ENCODE data around the gene RANBP17. TPM values are rescaled to one million over a fixed set of nuclear protein-coding genes. Genes with fewer than 3 reads are reported as not detected.

RANBP17 gene
- total and polyA plus RNA-seq, 2 of the 4 experiments (the other 2 are of a cell fraction): 8.2 to 29.0 TPM

GRCh38 chr5:170846846-170847245 lies 15.0 kb upstream of the RANBP17 start:
- H3K27me3 ChIP-seq (ENCODE audit: control insufficient read depth, insufficient read depth, low read length): no peaks in the 10 kb centered on the region
- H3K23ac ChIP-seq (ENCODE audit: low read depth, low read length): no peak overlapping the region
- H3K4me2 ChIP-seq (ENCODE audit: low read depth, low read length): no peak overlapping the region
- H3K79me1 ChIP-seq (ENCODE audit: low read depth in 1 of 2, low read length in 2 of 2): no peaks in the 10 kb centered on the region
- in situ Hi-C loops (cut with MboI; ENCODE audit: low sequenced_read_pairs) (no loop called here), intact Hi-C loops (cut with micrococcal nuclease) (no loop called here), dilution Hi-C loops (cut with HindIII; ENCODE audit: low sequenced_read_pairs, unreplicated experiment) (no loop called here)
- no peak overlapping the region for H3K4me3 ChIP-seq (ENCODE audit: insufficient read depth, low read depth, low read length)
- peaks cover 2% of the 10 kb centered on the region; the same call in 1 of the 2 replicates for H3K4me1 ChIP-seq (ENCODE audit: control insufficient read depth, insufficient read depth, low read length)
- no peak for DNase-seq
- no peak overlapping the region for H3K9ac ChIP-seq (ENCODE audit: low read depth, low read length)
- no peak overlapping the region for H3K56ac ChIP-seq (ENCODE audit: extremely low read depth, insufficient read depth, low read length)
- no peak overlapping the region for H2BK5ac ChIP-seq (ENCODE audit: low read depth, low read length, poor library complexity, severe bottlenecking)
- no peak overlapping the region for H2AK5ac ChIP-seq (ENCODE audit: low read depth, low read length)
- POLR2A ChIA-PET (ENCODE audit: unreplicated experiment): no interaction called here
- H2BK20ac ChIP-seq (ENCODE audit: low read depth, low read length): no peak overlapping the region
- H3K9me1 ChIP-seq (ENCODE audit: insufficient read depth, low read length): peaks cover 2% of the 10 kb centered on the region; the same call in 1 of the 2 replicates
- H4K5ac ChIP-seq (ENCODE audit: low read depth, low read length): no peak overlapping the region
- no peak for TF ChIP-seq CHD1 (IDR thresholded peaks at IDR 0.05; ENCODE audit: low read depth, low read length)
- no TSS peak for BruUV-seq (replicated peaks)
- H4K20me1 ChIP-seq (ENCODE audit: insufficient read depth, low read length): no peaks in the 10 kb centered on the region
- no peak overlapping the region for H3K18ac ChIP-seq (ENCODE audit: low read depth, low read length)
- ATAC-seq (ENCODE audit: low read depth): no peak
- no peak overlapping the region for H2AK9ac ChIP-seq (replicated peaks; ENCODE audit: low read depth, low read length, poor library complexity)
- H4K8ac ChIP-seq (ENCODE audit: low read depth in 2 of 2, low read length in 2 of 2): no peak overlapping the region
- no peaks in the 10 kb centered on the region for H3K36me3 ChIP-seq (ENCODE audit: control insufficient read depth, insufficient read depth, low read length)
- H3K9me3 ChIP-seq (ENCODE audit: control insufficient read depth, insufficient read depth, low read length): no peaks in the 10 kb centered on the region
- no peak overlapping the region for H2BK15ac ChIP-seq (ENCODE audit: low read depth, low read length)
- H3K4ac ChIP-seq (ENCODE audit: low read depth, low read length): no peak overlapping the region
- H3K14ac ChIP-seq (replicated peaks; ENCODE audit: low read depth, low read length): no peak overlapping the region
- H2BK120ac ChIP-seq (ENCODE audit: low read depth, low read length): no peak overlapping the region
- no peak overlapping the region for H3K27ac ChIP-seq (ENCODE audit: insufficient read depth, low read length)
- no peak overlapping the region for H4K91ac ChIP-seq (ENCODE audit: insufficient read depth, low read depth, low read length)
- CTCF ChIA-PET: no interaction called here
- H2AFZ ChIP-seq (replicated peaks; ENCODE audit: low read length, poor library complexity): no peak overlapping the region

Data from IMR-90 (cell line).